ENCODE data around the gene KIF1B.

Gene KIF1B, protein sequence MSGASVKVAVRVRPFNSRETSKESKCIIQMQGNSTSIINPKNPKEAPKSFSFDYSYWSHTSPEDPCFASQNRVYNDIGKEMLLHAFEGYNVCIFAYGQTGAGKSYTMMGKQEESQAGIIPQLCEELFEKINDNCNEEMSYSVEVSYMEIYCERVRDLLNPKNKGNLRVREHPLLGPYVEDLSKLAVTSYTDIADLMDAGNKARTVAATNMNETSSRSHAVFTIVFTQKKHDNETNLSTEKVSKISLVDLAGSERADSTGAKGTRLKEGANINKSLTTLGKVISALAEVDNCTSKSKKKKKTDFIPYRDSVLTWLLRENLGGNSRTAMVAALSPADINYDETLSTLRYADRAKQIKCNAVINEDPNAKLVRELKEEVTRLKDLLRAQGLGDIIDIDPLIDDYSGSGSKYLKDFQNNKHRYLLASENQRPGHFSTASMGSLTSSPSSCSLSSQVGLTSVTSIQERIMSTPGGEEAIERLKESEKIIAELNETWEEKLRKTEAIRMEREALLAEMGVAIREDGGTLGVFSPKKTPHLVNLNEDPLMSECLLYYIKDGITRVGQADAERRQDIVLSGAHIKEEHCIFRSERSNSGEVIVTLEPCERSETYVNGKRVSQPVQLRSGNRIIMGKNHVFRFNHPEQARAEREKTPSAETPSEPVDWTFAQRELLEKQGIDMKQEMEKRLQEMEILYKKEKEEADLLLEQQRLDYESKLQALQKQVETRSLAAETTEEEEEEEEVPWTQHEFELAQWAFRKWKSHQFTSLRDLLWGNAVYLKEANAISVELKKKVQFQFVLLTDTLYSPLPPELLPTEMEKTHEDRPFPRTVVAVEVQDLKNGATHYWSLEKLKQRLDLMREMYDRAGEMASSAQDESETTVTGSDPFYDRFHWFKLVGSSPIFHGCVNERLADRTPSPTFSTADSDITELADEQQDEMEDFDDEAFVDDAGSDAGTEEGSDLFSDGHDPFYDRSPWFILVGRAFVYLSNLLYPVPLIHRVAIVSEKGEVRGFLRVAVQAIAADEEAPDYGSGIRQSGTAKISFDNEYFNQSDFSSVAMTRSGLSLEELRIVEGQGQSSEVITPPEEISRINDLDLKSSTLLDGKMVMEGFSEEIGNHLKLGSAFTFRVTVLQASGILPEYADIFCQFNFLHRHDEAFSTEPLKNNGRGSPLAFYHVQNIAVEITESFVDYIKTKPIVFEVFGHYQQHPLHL (N-terminal part only)

GRCh38 chr1:10209905-10210810 lies at the start of gene KIF1B:
Gene KIF1B (plus strand): TSS chr1:10210570. CDS start chr1:10232329, 21,759 bp downstream.
- DNase-seq (ENCODE audit: low read depth, low spot score): peak; percentile 98
- TF ChIP-seq, protein P1, sequence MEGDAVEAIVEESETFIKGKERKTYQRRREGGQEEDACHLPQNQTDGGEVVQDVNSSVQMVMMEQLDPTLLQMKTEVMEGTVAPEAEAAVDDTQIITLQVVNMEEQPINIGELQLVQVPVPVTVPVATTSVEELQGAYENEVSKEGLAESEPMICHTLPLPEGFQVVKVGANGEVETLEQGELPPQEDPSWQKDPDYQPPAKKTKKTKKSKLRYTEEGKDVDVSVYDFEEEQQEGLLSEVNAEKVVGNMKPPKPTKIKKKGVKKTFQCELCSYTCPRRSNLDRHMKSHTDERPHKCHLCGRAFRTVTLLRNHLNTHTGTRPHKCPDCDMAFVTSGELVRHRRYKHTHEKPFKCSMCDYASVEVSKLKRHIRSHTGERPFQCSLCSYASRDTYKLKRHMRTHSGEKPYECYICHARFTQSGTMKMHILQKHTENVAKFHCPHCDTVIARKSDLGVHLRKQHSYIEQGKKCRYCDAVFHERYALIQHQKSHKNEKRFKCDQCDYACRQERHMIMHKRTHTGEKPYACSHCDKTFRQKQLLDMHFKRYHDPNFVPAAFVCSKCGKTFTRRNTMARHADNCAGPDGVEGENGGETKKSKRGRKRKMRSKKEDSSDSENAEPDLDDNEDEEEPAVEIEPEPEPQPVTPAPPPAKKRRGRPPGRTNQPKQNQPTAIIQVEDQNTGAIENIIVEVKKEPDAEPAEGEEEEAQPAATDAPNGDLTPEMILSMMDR (IDR thresholded peaks at IDR 0.05; ENCODE audit: low read depth, low read length): peak; percentile 95
- in situ Hi-C loops (cut with HindIII; ENCODE audit: low sequenced_read_pairs): no loop called here
- peak within 1 kb of the TSS; percentile 74 for H3K4me3 ChIP-seq (ENCODE audit: low read depth, low read length)

DNA sequence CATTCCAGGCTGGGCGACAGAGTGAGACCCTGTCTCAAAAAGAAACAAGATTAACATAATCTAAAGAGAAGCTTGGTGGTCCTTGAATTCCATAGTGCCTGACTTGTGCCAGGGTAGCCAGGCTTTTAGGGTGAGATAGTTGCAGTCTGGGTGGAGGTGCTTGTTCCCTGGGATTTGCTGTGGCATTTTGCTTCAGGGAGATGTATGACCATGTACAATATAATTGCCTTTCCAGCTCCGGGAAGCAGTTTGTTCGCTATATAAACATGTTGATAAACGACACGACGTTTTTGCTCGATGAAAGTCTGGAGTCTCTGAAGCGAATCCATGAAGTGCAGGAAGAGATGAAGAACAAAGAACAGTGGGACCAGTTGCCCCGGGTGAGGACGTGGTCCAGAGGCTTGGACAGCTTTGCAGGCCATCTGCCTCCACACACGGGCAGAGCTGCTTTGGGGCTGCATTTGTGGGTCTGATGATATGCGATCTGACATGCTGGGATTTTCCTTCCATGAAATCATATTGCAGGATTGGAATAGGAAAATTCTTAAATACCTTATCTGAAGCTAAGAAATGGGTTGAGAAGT lies 49.4 kb upstream of the KIF1B start:
- no peak for DNase-seq (ENCODE audit: low read depth, low spot score)
- H3K4me3 ChIP-seq (ENCODE audit: low read depth, low read length): no peak overlapping the region
- TF ChIP-seq, protein P1 (IDR thresholded peaks at IDR 0.05; ENCODE audit: low read depth, low read length): no peak
- in situ Hi-C loops (cut with HindIII; ENCODE audit: low sequenced_read_pairs): no loop called here

DNA sequence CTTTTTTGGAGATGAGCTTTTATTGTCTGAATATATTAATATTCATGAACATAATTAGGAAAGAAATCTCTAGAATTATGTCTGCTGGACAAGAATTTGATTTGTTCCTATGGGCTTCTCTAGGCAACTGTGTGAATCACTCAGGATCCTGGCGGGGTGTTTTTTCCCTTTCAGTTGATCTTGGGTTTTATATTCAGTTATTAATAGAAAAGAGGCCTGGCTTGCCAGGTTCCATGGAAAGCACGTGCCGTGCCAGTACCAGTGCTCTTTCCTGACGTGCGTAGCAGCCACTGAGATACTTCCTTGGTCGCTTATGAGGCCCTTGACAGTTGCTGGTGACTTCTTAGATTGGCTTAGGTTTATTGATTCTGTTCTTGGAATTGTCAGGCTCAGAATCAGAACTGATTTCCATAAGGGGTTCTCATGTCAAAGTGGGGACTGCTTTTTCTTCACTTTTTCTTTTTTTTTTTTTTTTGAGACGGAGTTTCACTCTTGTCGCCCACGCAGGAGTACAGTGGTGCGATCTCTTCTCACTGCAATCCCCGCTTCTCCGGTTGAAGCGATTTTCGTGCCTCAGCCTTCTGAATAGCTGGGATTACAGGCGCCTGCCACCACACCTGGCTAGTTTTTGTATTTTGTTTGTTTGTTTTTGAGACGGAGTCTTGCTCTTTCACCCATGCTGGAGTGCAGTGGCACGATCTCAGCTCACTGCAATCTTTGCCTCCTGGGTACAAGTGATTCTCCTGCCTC lies 48.7 kb upstream of the KIF1B start:
- DNase-seq (ENCODE audit: low read depth, low spot score): no peak
- in situ Hi-C loops (cut with HindIII; ENCODE audit: low sequenced_read_pairs): no loop called here
- TF ChIP-seq, protein P1 (IDR thresholded peaks at IDR 0.05; ENCODE audit: low read depth, low read length): no peak
- no peak overlapping the region for H3K4me3 ChIP-seq (ENCODE audit: low read depth, low read length)

DNA sequence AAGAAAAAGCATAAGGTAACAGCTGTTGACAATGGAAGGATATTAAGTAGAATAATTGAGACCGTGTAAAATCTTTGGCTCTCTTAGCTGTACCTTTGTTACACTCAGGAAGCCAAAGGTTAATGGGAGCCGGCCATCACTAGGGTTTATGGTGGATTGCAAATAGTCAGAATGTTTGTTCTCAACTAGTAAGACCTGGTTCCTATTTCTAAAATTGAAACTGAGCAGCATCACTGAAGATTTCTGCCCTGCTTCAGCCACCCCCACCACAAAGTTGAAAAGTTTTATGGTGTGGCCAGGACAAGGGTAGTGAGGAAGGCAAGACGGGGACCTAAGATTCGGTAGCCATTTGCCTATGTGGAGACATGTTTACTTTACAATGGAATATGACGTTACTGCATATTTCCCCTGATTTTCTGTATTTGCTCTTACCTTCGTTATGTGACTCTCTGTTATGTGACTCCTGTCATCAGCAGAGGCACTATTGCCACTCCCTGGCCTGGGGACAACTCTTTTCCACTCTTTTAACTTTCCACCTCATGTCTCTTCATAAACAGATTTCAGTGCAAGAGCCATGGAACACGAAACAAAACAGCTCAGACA lies 41.4 kb upstream of the KIF1B start:
- DNase-seq (ENCODE audit: low read depth, low spot score): no peak
- H3K4me3 ChIP-seq (ENCODE audit: low read depth, low read length): no peak overlapping the region
- in situ Hi-C loops (cut with HindIII; ENCODE audit: low sequenced_read_pairs): no loop called here
- TF ChIP-seq, protein P1 (IDR thresholded peaks at IDR 0.05; ENCODE audit: low read depth, low read length): no peak

DNA sequence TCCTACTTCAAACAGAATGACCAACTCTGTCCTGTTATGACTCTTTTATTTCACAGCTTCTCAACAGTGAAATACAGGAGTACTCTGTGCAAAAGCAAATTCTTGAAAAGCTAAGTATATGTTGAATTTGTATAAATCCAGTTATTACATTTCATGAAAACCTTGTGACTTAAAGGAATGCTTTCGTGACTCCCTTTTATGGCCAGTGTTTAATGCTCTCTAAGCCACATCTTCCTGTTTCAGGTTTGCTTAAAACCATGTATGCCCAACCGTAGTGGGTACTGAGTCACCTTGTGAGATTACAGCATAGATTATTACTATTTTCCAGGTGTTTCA lies 40.2 kb upstream of the KIF1B start:
- peak; percentile 12 for DNase-seq (ENCODE audit: low read depth, low spot score)
- TF ChIP-seq, protein P1 (IDR thresholded peaks at IDR 0.05; ENCODE audit: low read depth, low read length): no peak
- no peak overlapping the region for H3K4me3 ChIP-seq (ENCODE audit: low read depth, low read length)
- in situ Hi-C loops (cut with HindIII; ENCODE audit: low sequenced_read_pairs): no loop called here

Measured in astrocyte of the spinal cord (primary cell).